Right renal pelvis (tissue), 4 donors: ENCODE data around the gene TRAF3IP3. TPM values are rescaled to one million over a fixed set of nuclear protein-coding genes. Genes with fewer than 3 reads are reported as not detected.
A peak's percentile ranks its signal among the peaks of the same experiment; 100 is the strongest.

ENCODE experiments used
- DNase-seq, 4 donors: peaks; one replicate each; pipeline ENCODE4 v3.0.0-alpha.2; 2013; ENCODE audit warnings: low read depth in 4 of 4, low spot score in 3 of 4, missing footprints in 1 of 4
- polyA plus RNA-seq, 4 donors: library from polyadenylated mRNA; unstranded; fragments of 120-200 nt; gene quantifications; one replicate each; pipeline ENCODE4 v1.2.1, GENCODE V29; 2013; ENCODE audit not compliant: insufficient read length in 4 of 4

Gene TRAF3IP3
- polyA plus RNA-seq, 4 donors: 1.2 to 2.0 (median 1.7) TPM

- no peak for DNase-seq
These were observed 19.2 kb upstream of the TRAF3IP3 start for GRCh38 chr1:209736490-209737117.

GRCh38 chr1:209737118-209737505 is 18.7 kb upstream of the TRAF3IP3 start:
- no peak for DNase-seq

- no peak for DNase-seq
These were observed 17.6 kb upstream of the TRAF3IP3 start for GRCh38 chr1:209738270-209738669.

GRCh38 chr1:209741193-209741592 is 14.7 kb upstream of the TRAF3IP3 start:
- DNase-seq: no peak

DNA sequence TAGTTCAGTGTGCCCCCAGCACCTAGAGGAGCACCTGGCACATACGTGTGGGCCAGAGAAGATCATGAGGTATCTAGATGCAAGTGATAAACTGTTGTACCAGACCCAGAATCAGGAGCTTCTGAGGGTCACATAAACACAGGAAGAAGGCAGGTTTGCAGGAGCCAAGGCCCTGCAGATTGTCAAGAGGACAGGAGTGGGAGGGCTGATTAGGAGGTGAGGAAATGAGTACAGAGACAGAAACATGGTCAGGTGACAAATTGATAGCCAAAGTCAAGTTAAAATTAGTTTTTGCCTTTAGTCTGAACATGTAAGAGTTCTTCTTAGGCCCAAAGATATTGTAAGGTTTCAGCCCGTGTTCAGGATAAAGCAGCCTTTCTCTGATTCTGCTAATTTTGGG is 14.0 kb upstream of the TRAF3IP3 start:
- DNase-seq: no peak

DNA sequence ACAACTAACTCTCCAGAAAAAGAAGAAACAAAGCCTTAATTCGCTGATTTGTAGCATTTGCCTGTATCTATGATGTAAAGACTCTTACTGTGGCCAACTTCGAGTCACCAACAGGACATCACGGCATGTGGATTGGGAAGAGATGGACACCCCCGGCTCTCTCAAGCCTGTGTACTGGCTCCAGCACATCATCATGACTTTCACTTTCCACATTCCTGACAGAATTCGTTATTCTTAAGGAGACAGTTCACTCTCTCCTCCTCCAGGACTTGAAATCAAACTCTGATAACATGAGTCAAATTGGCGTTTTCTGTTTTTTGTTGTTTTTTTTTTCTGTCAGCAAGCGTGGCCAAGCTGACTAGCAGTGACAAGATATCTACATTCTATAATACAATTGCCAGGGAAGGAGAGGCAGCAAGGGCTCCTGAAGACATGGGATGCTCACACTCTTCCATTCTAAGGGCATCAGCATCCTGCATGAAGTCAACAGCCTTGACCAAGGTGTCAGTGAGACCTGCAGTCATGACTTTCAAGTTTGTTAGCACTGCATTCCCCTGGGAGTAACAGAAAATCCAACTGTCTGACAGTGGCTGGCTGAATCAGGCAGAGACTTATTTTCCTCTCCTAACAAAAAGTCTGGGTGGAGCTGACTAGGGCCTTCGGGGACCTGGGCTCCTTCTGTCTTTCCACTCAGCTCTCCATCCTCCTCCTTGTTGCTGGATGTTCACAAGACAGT is 13.3 kb upstream of the TRAF3IP3 start:
- DNase-seq: no peak

GRCh38 chr1:209743145-209743482 is 12.7 kb upstream of the TRAF3IP3 start:
- no peak for DNase-seq

GRCh38 chr1:209746451-209747165 is 9.2 kb upstream of the TRAF3IP3 start:
- no peak for DNase-seq

- peak; percentile 60 to 71 (median 70) for DNase-seq
These were observed 8.1 kb upstream of the TRAF3IP3 start for GRCh38 chr1:209747580-209748262.

DNA sequence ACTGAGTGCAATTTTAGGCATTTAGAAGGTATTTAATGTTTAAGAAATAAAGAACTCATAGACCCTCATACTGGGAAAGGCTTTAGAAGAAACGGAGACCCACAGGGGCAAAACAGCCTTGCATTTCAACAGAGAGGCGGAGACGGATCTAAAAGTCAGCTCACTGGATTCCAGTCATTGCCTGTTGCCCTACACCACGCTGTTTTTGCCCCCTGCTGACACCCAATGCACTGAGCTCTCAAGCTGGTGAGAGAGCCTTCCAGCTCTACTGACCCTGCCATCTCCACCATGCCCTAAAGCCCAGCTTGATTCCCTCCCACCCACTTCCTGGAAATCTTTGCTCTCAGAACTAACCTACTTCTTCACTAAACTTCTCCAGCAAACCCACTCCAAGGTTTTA is 7.2 kb upstream of the TRAF3IP3 start:
- no peak for DNase-seq

- no peak for DNase-seq
These were observed 6.6 kb upstream of the TRAF3IP3 start for GRCh38 chr1:209749205-209749604.

DNA sequence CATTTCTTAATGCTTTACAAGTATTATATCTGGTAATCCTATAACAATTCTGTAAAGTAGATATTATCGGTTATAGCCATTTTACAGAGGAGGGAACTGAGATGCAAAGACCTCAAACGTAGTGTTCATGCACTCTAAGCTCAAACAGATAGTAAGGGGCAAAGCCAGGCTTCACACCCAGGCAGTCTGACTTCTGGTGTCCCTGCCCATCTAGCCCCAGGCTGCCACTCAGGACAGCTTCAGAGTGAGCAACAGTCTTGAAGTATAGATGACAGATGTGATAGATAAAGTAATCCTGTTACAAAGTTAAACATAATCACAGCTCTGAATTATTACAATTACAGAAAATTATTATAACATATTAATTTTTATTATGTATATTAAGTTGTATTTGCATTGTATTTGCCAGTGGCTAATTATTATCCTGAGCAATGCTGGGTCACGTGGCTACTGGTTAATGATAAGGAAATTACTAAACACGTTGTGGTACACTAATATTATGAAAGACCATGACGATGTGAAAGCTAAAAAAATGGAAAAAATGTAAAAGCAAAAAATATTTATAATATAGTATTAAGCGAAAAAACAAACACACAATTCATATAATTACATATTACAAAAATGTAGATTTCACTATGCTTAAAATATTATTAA is 6.1 kb upstream of the TRAF3IP3 start:
- DNase-seq: no peak

- no peak for DNase-seq
These were observed 4.1 kb upstream of the TRAF3IP3 start for GRCh38 chr1:209751627-209752231.

DNA sequence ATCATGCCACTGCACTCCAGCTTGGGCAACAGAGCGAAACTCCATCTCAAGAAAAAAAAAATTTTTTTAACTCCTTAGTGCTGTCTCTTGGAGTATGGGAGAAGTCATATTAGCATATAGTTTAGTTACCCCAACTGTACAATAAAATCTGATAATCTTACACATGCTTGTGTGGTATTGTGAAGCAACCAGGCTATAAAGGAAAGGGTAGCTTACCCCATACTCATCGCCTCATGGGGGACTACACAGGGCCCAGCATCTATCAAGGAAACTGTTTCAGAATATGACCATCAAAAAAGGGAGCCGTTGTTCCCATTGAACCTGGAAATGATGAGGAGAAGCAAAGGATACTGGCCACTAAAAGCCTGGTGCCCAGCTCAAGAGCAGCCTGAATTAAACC is 3.0 kb upstream of the TRAF3IP3 start:
- no peak for DNase-seq

DNA sequence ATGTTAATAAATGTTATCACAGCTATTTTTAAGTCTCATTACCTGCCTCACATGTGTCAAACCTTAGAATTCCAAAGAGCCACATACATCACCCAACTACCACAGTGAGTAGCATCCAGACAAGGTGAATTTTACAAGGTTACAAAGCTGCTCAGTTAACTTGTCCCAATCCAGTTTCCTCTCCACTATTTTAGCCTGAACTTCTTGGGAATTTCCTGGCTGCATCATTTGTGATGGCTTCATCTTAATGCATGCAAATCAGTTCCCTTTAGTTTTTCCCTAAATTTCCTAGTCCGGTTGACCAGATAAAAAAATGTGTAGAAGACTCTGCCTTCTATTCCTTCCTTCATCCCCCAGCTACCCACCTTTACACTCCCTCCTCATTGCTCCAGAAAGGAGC is 597 bp upstream of the TRAF3IP3 start:
- DNase-seq: no peak

DNA sequence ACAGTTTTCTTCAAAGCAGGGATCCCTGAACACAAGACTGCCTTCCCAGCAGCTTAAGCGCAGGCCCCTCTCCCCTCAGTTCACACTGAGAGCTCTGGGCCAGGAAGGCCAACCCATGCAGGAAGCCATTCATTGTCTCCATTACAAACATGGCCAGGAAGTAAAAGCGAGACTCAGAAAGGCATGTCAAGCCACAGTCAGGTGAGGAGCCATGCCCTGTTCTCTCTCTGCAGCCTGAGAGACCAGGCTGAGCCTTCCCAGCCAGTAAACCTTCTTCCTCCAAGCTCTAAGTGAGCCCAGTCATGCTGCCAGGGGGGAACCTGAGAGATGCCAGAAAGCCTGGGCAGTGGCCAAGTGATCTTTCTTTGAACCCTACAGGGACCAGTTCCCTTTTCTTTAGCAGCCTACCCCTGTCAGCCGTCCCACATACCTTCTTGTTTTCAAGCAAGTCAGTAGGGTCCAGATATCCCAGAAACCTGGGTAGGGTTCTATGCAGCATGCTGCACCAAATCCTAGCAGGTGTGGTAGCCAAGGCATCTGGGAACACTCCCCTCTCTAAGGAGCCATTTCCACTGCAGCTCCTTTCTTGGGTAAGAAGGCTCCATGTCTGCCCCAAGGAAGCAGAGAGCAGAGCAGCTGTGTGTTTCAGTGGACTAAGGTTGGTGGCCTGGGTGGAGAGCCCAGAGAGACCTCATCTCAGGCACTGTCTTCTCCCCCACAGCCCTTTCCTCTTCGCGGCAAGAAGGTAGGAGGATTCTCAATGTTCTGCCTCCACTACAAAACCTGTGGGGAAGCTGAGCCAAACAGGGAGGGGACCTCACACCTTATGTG is 977 bp downstream of the TRAF3IP3 start:
- DNase-seq: no peak

DNA sequence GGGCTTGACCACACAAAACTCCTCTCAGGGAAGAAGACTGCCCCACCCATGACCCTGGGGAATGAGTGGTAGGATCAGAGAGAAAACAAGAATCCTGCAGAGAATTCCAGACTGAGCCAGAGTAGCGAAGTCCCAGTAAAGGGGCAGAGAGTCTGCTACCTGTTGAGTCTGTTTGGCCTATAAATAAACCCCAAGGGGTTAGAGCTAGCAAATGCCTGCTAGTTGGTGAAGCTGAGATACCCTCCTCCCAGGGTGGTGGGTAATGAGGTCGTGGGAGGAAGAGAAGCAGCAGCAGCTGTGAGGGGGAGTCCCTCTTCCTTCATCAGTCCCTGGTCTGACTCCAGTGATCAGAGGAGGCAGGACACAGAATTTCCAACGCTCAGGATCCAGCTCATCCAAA is 2.5 kb downstream of the TRAF3IP3 start:
- no peak for DNase-seq

DNA sequence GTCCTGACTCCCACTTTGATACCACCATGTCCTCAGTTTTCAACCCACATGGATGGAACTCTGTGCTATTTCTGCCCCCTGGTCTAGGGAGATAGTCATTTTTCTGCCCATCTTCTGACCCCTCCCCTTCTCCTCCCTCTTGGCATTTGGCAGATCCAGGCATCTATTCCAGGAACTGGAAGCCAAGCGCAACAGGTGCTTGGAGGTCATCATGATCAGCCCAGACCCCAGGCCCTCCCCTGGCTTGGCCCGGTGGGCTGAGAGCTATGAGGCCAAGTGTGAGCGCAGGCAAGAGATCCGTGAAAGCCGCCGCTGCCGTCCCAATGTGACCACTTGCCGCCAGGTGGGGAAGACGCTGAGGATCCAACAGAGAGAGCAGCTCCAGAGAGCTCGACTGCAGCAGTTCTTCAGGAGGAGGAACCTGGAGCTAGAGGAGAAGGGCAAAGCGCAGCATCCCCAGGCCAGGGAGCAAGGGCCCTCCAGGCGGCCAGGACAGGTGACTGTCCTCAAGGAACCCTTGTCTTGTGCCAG is 4.0 kb downstream of the TRAF3IP3 start:
- no peak for DNase-seq

DNA sequence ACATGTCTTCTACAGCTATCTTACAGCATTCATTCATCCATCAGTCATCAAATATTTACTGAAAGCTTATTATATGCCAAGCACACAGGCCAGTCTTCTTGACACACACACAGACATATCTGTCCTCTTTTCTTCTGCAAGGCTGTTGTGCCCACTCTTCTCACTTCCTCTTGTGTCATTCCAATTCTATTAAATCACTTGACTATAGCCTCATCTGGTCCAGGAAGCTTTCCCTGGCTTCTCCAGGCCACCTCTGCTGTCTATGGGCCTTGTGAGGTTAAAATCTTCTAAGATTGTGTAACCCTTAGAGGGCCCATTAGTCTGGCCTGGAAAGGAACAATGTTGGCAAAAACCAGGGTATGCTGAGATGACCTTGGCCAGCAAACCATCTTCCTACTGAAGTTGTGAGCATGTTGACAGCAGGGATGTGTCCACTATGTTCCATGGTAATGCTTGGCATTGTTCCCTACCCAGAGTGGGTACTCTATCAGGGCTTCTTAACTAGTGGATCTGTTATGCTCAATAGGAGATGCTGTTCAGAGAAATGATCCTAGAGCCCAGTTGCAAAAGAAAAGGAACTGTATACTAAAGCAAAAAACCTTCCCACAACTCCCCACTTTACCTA is 5.3 kb downstream of the TRAF3IP3 start:
- no peak for DNase-seq
